Measurements from ENCODE around the gene ABI3BP. TPM values are rescaled to one million over a fixed set of nuclear protein-coding genes. Genes with fewer than 3 reads are reported as not detected.

The ABI3BP gene
- total RNA-seq, 4 donors from 2014 or later: 7.9 to 32.6 (median 17.6) TPM

DNA sequence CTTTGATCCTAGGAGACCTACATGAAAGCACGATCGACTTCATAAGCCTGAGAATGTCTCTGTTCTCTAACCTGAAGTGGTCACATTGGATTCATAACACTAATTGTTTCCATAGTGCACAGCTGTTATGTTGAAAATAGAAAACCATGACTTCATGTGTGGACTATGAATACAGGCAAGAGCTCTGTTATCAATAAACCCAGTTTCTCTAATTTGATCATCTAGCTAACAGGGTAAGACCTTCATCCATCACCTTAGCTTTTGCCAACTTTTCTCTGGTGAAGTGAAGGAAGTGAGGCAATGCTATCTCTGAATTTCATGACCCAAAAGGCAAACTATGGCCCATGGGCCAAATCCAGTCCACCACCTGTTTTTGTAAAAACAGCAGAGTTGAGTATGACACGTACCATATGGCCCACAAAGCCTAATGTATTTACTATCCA, 27.2 kb downstream of the ABI3BP start:
- H3K9me3 ChIP-seq: no peaks in the 10 kb centered on the region
- no peak for DNase-seq
- intact Hi-C loops (cut with DNase I; ENCODE audit: low total_unique reads): no loop called here
- in situ Hi-C loops (cut with MboI; ENCODE audit: low pct_ligation_motif_present in 1 of 4, low pct_unique_long_range_greater_than_20kb in 1 of 4, low sequenced_read_pairs in 3 of 4): no loop called here
- no peak overlapping the region for H3K27ac ChIP-seq
- no peaks in the 10 kb centered on the region for H3K4me1 ChIP-seq
- no peaks in the 10 kb centered on the region for H3K36me3 ChIP-seq
- no peaks in the 10 kb centered on the region for H3K27me3 ChIP-seq
- 71% methylated on average over 3 of the region's 3 CpGs; no CpG with 5 or more reads in 1 of the 2 donors for WGBS, 2 donors (ENCODE audit: low coverage in 1 of 2)
- no peak for TF ChIP-seq EP300 (IDR thresholded peaks at IDR 0.05; ENCODE audit: low read depth)
- TF ChIP-seq POLR2AphosphoS5 (IDR thresholded peaks at IDR 0.05): no peak
- TF ChIP-seq POLR2A (IDR thresholded peaks at IDR 0.05): no peak
- TF ChIP-seq, protein P1, sequence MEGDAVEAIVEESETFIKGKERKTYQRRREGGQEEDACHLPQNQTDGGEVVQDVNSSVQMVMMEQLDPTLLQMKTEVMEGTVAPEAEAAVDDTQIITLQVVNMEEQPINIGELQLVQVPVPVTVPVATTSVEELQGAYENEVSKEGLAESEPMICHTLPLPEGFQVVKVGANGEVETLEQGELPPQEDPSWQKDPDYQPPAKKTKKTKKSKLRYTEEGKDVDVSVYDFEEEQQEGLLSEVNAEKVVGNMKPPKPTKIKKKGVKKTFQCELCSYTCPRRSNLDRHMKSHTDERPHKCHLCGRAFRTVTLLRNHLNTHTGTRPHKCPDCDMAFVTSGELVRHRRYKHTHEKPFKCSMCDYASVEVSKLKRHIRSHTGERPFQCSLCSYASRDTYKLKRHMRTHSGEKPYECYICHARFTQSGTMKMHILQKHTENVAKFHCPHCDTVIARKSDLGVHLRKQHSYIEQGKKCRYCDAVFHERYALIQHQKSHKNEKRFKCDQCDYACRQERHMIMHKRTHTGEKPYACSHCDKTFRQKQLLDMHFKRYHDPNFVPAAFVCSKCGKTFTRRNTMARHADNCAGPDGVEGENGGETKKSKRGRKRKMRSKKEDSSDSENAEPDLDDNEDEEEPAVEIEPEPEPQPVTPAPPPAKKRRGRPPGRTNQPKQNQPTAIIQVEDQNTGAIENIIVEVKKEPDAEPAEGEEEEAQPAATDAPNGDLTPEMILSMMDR (IDR thresholded peaks at IDR 0.05): no peak
- H3K4me3 ChIP-seq: no peak overlapping the region

DNA sequence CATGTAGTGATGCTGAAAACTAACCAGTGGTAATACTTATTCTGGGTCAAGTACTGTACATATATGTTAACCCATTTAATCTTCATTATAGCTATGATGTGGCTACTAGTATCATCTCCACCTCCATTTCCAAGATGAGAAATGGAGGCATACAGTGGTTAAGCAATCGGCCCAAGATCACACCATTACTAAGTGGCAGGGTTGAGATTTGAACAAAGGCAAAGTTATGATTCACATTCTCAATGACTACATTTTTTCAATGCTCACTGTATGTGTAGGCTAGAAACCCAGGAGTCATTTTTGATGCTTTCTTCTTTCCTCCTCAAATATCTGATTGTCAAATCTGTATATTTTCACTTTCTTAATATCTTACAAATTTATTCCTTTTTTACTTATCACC, 30.2 kb downstream of the ABI3BP start:
- Histone ChIP-seq H3K4me3 (no peak overlapping the region), H3K27me3 (no peaks in the 10 kb centered on the region), H3K27ac (no peak overlapping the region), H3K9me3 (peaks cover 0 to 9% of the 10 kb centered on the region in 2 donors), H3K36me3 (no peaks in the 10 kb centered on the region), H3K4me1 (no peaks in the 10 kb centered on the region)
- 84% methylated on average over 1 of the region's 1 CpG; no CpG with 5 or more reads in 1 of the 2 donors for WGBS, 2 donors (ENCODE audit: low coverage in 1 of 2)
- no peak for DNase-seq
- intact Hi-C loops (cut with DNase I; ENCODE audit: low total_unique reads) (no loop called here), in situ Hi-C loops (cut with MboI; ENCODE audit: low pct_ligation_motif_present in 1 of 4, low pct_unique_long_range_greater_than_20kb in 1 of 4, low sequenced_read_pairs in 3 of 4) (no loop called here)
- TF ChIP-seq, protein P1 (IDR thresholded peaks at IDR 0.05): no peak
- no peak for TF ChIP-seq EP300 (IDR thresholded peaks at IDR 0.05; ENCODE audit: low read depth)
- TF ChIP-seq POLR2AphosphoS5 (IDR thresholded peaks at IDR 0.05): no peak
- no peak for TF ChIP-seq POLR2A (IDR thresholded peaks at IDR 0.05)

DNA sequence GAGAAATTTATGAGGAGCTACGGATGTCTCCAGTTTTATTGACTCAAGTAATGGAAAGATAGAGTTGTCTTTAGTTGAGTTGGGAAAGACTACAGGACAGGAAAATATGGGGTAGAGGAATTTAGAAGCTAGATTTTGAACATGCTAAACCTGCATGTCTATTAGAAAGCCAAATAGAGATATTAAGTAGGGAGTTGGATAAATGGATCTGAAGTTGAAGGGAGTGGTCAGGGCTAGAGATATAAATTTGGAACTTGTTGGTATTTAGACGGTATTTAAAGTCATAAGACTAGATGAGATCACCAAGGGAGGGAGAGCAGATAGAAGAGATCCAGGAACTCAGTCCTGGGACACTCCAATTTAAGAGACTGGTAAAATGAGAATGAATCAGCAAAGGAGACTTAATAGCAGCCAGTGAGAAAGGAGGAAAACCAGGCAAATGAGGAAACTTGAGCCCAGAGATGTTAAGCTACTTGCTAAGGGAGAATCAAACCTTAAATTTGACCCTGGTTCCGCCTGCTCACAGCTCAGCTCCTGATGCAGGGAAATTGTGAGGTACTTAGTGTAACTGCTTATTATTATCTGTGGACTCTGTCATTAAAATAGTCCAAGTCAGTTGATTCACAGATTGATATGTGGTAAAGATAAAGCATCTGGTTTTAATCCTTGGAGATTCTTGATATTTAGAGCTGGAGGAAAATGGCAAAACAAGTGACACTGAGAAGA, 35.8 kb downstream of the ABI3BP start:
- 48 to 67% methylated on average over 3 of the region's 3 CpGs for WGBS, 2 donors (ENCODE audit: low coverage in 1 of 2)
- no peaks in the 10 kb centered on the region for H3K27me3 ChIP-seq
- H3K27ac ChIP-seq: peak overlapping the region in 3 of 4 donors; percentile 15 to 28 (median 19)
- H3K36me3 ChIP-seq: no peaks in the 10 kb centered on the region
- no peak for TF ChIP-seq EP300 (IDR thresholded peaks at IDR 0.05; ENCODE audit: low read depth)
- no peak for TF ChIP-seq POLR2A (IDR thresholded peaks at IDR 0.05)
- TF ChIP-seq POLR2AphosphoS5 (IDR thresholded peaks at IDR 0.05): no peak
- TF ChIP-seq, protein P1 (IDR thresholded peaks at IDR 0.05): no peak
- H3K4me1 ChIP-seq: peaks cover 0 to 6% (median 4%) of the 10 kb centered on the region in 4 donors
- DNase-seq: no peak
- in situ Hi-C loops (cut with MboI; ENCODE audit: low pct_ligation_motif_present in 1 of 4, low pct_unique_long_range_greater_than_20kb in 1 of 4, low sequenced_read_pairs in 3 of 4): no loop called here
- H3K4me3 ChIP-seq: no peak overlapping the region
- intact Hi-C loops (cut with DNase I; ENCODE audit: low total_unique reads): no loop called here
- H3K9me3 ChIP-seq: peaks cover 0 to 9% of the 10 kb centered on the region in 2 donors

DNA sequence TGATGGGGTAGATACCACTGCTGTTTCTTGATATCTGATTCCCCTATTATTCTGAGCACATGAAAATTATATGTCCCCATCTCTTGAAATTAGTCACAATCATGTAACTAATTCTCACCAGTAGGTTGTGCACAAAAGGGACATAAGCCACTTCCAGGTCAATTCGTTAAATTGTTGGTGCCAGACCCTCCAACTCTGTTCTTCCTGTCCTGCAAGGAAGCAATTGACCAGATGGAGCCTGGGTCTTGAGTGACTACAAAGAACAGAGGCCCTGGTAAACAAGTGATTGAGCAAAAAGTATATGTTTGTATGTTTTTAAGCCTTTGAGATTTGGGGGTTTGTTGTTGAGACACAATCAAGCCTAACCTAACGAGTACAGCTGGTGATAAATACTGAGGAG, 36.9 kb downstream of the ABI3BP start:
- intact Hi-C loops (cut with DNase I; ENCODE audit: low total_unique reads) (no loop called here), in situ Hi-C loops (cut with MboI; ENCODE audit: low pct_ligation_motif_present in 1 of 4, low pct_unique_long_range_greater_than_20kb in 1 of 4, low sequenced_read_pairs in 3 of 4) (no loop called here)
- H3K4me1 ChIP-seq: peaks cover 0 to 6% (median 4%) of the 10 kb centered on the region in 4 donors
- DNase-seq: no peak
- peaks cover 0 to 9% of the 10 kb centered on the region in 2 donors for H3K9me3 ChIP-seq
- H3K4me3 ChIP-seq: no peak overlapping the region
- WGBS, 2 donors (ENCODE audit: low coverage in 1 of 2): 60 to 70% methylated on average over 2 of the region's 2 CpGs
- TF ChIP-seq, protein P1 (IDR thresholded peaks at IDR 0.05): no peak
- TF ChIP-seq POLR2AphosphoS5 (IDR thresholded peaks at IDR 0.05): no peak
- no peaks in the 10 kb centered on the region for H3K27me3 ChIP-seq
- H3K36me3 ChIP-seq: no peaks in the 10 kb centered on the region
- peak overlapping the region in 1 of 4 donors; percentile 28 for H3K27ac ChIP-seq

Data from transverse colon (tissue), 4 donors.